B cell (primary cell): ENCODE measurements around the gene SF1. TPM values are rescaled to one million over a fixed set of nuclear protein-coding genes. Genes with fewer than 3 reads are reported as not detected.
A peak's percentile ranks its signal among the peaks of the same experiment; 100 is the strongest.

Experiments
- ATAC-seq: fragments of 200-7000 bp; cut with Tn5 transposase; one replicate; pipeline ENCODE4 v1.10.0; 2021; ENCODE audit warnings: low read depth, mild to moderate bottlenecking, moderate number of reproducible peaks, moderate library complexity
- CTCF ChIA-PET: fragments of 350-600 bp; sonication (Branson Sonifier 250); formaldehyde crosslinking; loops from one replicate; lab custom pipeline; 2021; ENCODE audit warnings: antibody characterized with exemption, inconsistent platforms; lab: Charles Lee
- POLR2A ChIA-PET: fragments of 350-600 bp; sonication (Branson Sonifier 250); formaldehyde crosslinking; loops from one replicate; lab custom pipeline; 2021; ENCODE audit warnings: antibody characterized with exemption; lab: Charles Lee
- DNase-seq: peaks from one replicate; pipeline ENCODE4 v3.0.0; 2013
- H2AFZ ChIP-seq: 2 replicates; pipeline ENCODE4 v1.6.1; 2012; ENCODE audit warnings: mild to moderate bottlenecking, low read depth, low read length; ENCODE audit not compliant: insufficient read depth, poor library complexity, severe bottlenecking
- H3K27ac ChIP-seq, 2 donors: 1 replicate in 1 of 2; 2 replicates in 1 of 2; pipeline ENCODE4 v1.5.1; 2012 to 2013; ENCODE audit warnings: low read length in 2 of 2, mild to moderate bottlenecking in 2 of 2, moderate library complexity in 1 of 2
- H3K27me3 ChIP-seq, 4 experiments: fragments of 200-600 bp in 1 of 4; sonication (generic) in 1 of 4; replicated peaks in 1 of 4; 1 replicate in 2 of 4; 2 replicates in 2 of 4; pipeline versions ENCODE4 v1.6.1 to v1.7.0; 2013 to 2016; ENCODE audit warnings: low read length in 3 of 4, mild to moderate bottlenecking in 2 of 4, mixed read lengths in 1 of 4, moderate library complexity in 1 of 4; ENCODE audit not compliant: insufficient read depth in 4 of 4, control insufficient read depth in 3 of 4; ENCODE audit errors: control extremely low read depth in 1 of 4
- H3K36me3 ChIP-seq, 2 experiments: replicated peaks in 1 of 2; 1 replicate in 1 of 2; 2 replicates in 1 of 2; pipeline versions ENCODE4 v1.6.1 to v1.7.1; 2013; ENCODE audit warnings: low read length in 1 of 2; ENCODE audit not compliant: insufficient read depth in 2 of 2, control insufficient read depth in 1 of 2; ENCODE audit errors: control extremely low read depth in 1 of 2, extremely low read depth in 1 of 2
- H3K4me1 ChIP-seq, 2 donors: fragments of 200-600 bp in 1 of 2; sonication (generic) in 1 of 2; 1 replicate in 1 of 2; 2 replicates in 1 of 2; pipeline versions ENCODE4 v1.5.1 to v1.6.1; 2013 to 2017; ENCODE audit warnings: low read length in 2 of 2; ENCODE audit not compliant: control insufficient read depth in 2 of 2, insufficient read depth in 2 of 2
- H3K4me2 ChIP-seq: replicated peaks from 2 replicates; pipeline ENCODE3; 2012; ENCODE audit warnings: mild to moderate bottlenecking, low read depth, low read length; ENCODE audit not compliant: poor library complexity, severe bottlenecking
- H3K4me3 ChIP-seq, 5 experiments: fragments of 200-600 bp in 1 of 5; sonication (generic) in 1 of 5; 1 replicate in 3 of 5; 2 replicates in 2 of 5; pipeline versions ENCODE4 v1.5.1 to v1.7.0; 2011 to 2016; ENCODE audit warnings: low read length in 4 of 5, mild to moderate bottlenecking in 4 of 5, low read depth in 2 of 5, control low read depth in 1 of 5, moderate library complexity in 1 of 5; ENCODE audit not compliant: insufficient read depth in 1 of 5; ENCODE audit errors: control extremely low read depth in 1 of 5, extremely low read depth in 1 of 5
- H3K79me2 ChIP-seq: fragments of 200-600 bp; sonication (generic); one replicate; pipeline ENCODE4 v1.6.0; 2016; ENCODE audit warnings: low read length; ENCODE audit not compliant: control insufficient read depth, insufficient read depth
- H3K9ac ChIP-seq: fragments of 200-600 bp; sonication (generic); 2 replicates; pipeline ENCODE4 v1.6.1; 2017; ENCODE audit warnings: mild to moderate bottlenecking, low read length, moderate library complexity
- H3K9me3 ChIP-seq, 3 donors: one replicate each; pipeline versions ENCODE4 v1.6.1 to v1.7.1; 2013; ENCODE audit warnings: low read length in 2 of 3; ENCODE audit not compliant: control insufficient read depth in 2 of 3, insufficient read depth in 1 of 3; ENCODE audit errors: control extremely low read depth in 1 of 3
- H4K20me1 ChIP-seq: 2 replicates; pipeline ENCODE4 v1.6.0; 2012; ENCODE audit warnings: mild to moderate bottlenecking, low read length; ENCODE audit not compliant: insufficient read depth, control insufficient read depth, poor library complexity, severe bottlenecking
- H3K27ac Mint-ChIP-seq: one replicate; pipeline ENCODE4 v1.8.0; 2021; ENCODE audit warnings: mixed read lengths
- H3K27me3 Mint-ChIP-seq: one replicate; pipeline ENCODE4 v1.8.0; 2021; ENCODE audit warnings: mixed read lengths
- H3K4me1 Mint-ChIP-seq: one replicate; pipeline ENCODE4 v1.8.0; 2021; ENCODE audit warnings: mixed read lengths
- H3K4me3 Mint-ChIP-seq: one replicate; pipeline ENCODE4 v1.8.0; 2021; ENCODE audit warnings: mixed read lengths
- H3K9me3 Mint-ChIP-seq: one replicate; pipeline ENCODE4 v1.8.0; 2022; ENCODE audit warnings: mixed read lengths; ENCODE audit not compliant: insufficient read depth
- EZH2 ChIP-seq: IDR thresholded peaks from 2 replicates; pipeline ENCODE4 v1.6.1; 2012; ENCODE audit warnings: borderline replicate concordance, low read depth, mild to moderate bottlenecking, moderate library complexity, low read length; ENCODE audit not compliant: insufficient read depth, poor library complexity, severe bottlenecking
- WGBS: methylation state at CpG from one replicate; pipeline ENCODE4 v1.1.5; 2013; ENCODE audit warnings: missing lambda C conversion rate; ENCODE audit not compliant: insufficient coverage; 5-methylcytosine and 5-hydroxymethylcytosine counted together
- intact Hi-C: fragments of 100-400 bp; cut with micrococcal nuclease; formaldehyde crosslinking; loops from one replicate; pipeline ENCODE4 v1.10.0; 2022
- polyA plus RNA-seq: library from polyadenylated mRNA; depleted of rRNA; stranded (reverse); fragments of >200 nt; gene quantifications from 2 replicates; pipeline ENCODE4 v1.2.3, GENCODE V29; 2012
- total RNA-seq, 2 donors: library from RNA; stranded (reverse); fragments of 120-200 nt in 1 of 2; gene quantifications; 1 replicate in 1 of 2; 2 replicates in 1 of 2; pipeline versions ENCODE4 v1.2.3 to v1.2.4, GENCODE V29; 2013 to 2022
- TF ChIP-seq, protein P1 (sequence below): fragments of 200-600 bp; IDR thresholded peaks from one replicate; pipeline ENCODE4 v1.8.0; 2022; ENCODE audit warnings: antibody characterized with exemption, mild to moderate bottlenecking

The SF1 gene
- total and polyA plus RNA-seq, 2 donors (not counting 1 experiment from before 2014, with no cell fraction given), result 369 to 931 TPM

DNA sequence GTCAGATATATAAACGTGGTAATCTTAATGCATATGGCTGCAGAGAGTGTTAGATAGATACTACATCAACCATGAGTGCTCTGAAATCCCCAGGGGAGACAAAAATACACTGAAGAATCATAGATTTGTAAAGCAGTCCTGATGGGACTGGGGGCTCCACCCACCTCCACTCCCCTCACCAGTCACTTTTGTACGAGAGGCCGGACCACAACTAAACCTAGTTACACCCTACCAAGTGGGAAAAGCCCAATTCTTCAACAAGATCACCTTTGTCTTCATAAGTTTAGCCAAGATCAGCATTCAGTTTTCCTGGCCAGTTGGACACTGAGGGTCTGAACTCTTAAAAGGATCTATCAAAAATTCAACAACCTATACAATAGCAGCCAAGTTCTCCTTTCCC, 1.5 kb downstream of the SF1 start:
- no peak for TF ChIP-seq EZH2
- TF ChIP-seq, protein P1, sequence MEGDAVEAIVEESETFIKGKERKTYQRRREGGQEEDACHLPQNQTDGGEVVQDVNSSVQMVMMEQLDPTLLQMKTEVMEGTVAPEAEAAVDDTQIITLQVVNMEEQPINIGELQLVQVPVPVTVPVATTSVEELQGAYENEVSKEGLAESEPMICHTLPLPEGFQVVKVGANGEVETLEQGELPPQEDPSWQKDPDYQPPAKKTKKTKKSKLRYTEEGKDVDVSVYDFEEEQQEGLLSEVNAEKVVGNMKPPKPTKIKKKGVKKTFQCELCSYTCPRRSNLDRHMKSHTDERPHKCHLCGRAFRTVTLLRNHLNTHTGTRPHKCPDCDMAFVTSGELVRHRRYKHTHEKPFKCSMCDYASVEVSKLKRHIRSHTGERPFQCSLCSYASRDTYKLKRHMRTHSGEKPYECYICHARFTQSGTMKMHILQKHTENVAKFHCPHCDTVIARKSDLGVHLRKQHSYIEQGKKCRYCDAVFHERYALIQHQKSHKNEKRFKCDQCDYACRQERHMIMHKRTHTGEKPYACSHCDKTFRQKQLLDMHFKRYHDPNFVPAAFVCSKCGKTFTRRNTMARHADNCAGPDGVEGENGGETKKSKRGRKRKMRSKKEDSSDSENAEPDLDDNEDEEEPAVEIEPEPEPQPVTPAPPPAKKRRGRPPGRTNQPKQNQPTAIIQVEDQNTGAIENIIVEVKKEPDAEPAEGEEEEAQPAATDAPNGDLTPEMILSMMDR, result no peak
- H3K4me1 Mint-ChIP-seq, result peaks cover 80% of the 10 kb centered on the region
- no peaks in the 10 kb centered on the region for H3K9me3 ChIP-seq
- peak overlapping the region; percentile 91 for H3K27ac Mint-ChIP-seq
- CTCF ChIA-PET, result interaction anchor here (0.9 to 5.9 kb wide), 9 partner anchors 8 to 93 kb away, joined by 3 to 74 read pairs (median 5); partner anchors contain the start of genes MEN1 and RASGRP2
- H3K4me1 ChIP-seq, result peaks cover 63 to 71% of the 10 kb centered on the region in 2 donors
- H3K4me2 ChIP-seq, result peak overlapping the region; percentile 76
- H3K9me3 Mint-ChIP-seq, result no peaks in the 10 kb centered on the region
- no peak overlapping the region for H2AFZ ChIP-seq
- peaks cover 47% of the 10 kb centered on the region for H4K20me1 ChIP-seq
- DNase-seq, result no peak
- intact Hi-C loops, result loop anchor here (2.0 to 5.0 kb wide), 3 partner anchors 14 to 340 kb away; partner anchors contain the start of genes ARL2 and ZNHIT2
- POLR2A ChIA-PET, result interaction anchor here (1.3 to 6.9 kb wide), 4 partner anchors 9 to 33 kb away, joined by 4 to 149 read pairs (median 30); partner anchors contain the start of genes MAP4K2 and RASGRP2
- H3K9ac ChIP-seq, result peak overlapping the region; percentile 83
- H3K4me3 Mint-ChIP-seq, result peak overlapping the region; percentile 95
- H3K79me2 ChIP-seq, result peaks cover 56% of the 10 kb centered on the region
- no peaks in the 10 kb centered on the region for H3K27me3 ChIP-seq
- peak overlapping the region; percentile 65 to 92 (median 82) for H3K4me3 ChIP-seq
- H3K27ac ChIP-seq, result peak overlapping the region; percentile 39 to 64
- ATAC-seq, result no peak
- H3K36me3 ChIP-seq, result peaks cover 3 to 55% of the 10 kb centered on the region in 2 experiments
- WGBS, result 20% methylated on average over 2 of the region's 3 CpGs
- H3K27me3 Mint-ChIP-seq, result no peaks in the 10 kb centered on the region

DNA sequence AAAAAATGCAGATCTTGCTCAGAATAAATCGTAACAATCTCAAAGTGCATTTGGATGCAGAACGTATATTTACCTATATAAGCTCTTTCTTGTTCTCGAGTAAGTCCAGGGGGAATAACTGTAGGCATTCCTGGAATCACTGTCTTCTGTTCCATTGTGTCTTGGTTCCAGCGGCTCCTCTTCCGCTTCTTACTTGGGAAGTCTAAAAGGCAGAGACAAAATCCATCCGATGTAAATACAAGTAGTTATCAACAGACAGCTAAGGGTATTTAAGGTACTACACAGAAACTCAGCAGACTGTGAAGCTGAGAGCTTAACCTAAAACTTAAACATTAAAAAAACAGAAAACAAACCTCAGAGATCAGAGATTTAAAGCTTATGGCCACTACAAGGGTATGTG, 1.9 kb downstream of the SF1 start:
- Mint-ChIP-seq H3K9me3 (no peaks in the 10 kb centered on the region), H3K27me3 (no peaks in the 10 kb centered on the region), H3K4me1 (peaks cover 83% of the 10 kb centered on the region), H3K4me3 (peak overlapping the region; percentile 95), H3K27ac (peak overlapping the region; percentile 91)
- Histone ChIP-seq H3K9me3 (no peaks in the 10 kb centered on the region), H3K4me1 (peaks cover 66 to 71% of the 10 kb centered on the region in 2 donors), H4K20me1 (peaks cover 52% of the 10 kb centered on the region), H3K9ac (peak overlapping the region; percentile 83), H3K36me3 (peaks cover 4 to 59% of the 10 kb centered on the region in 2 experiments), H3K4me3 (peak overlapping the region; percentile 65 to 92 (median 82)), H2AFZ (no peak overlapping the region), H3K27ac (peak overlapping the region; percentile 39 to 64), H3K79me2 (peaks cover 56% of the 10 kb centered on the region), H3K4me2 (peak overlapping the region; percentile 76), H3K27me3 (no peaks in the 10 kb centered on the region)
- ChIA-PET CTCF (interaction anchor here (0.9 to 5.9 kb wide), 10 partner anchors 8 to 93 kb away, joined by 3 to 74 read pairs (median 4); partner anchors contain the start of genes MEN1 and RASGRP2), POLR2A (interaction anchor here (0.7 to 6.9 kb wide), 4 partner anchors 9 to 33 kb away, joined by 4 to 149 read pairs (median 26); partner anchors contain the start of gene RASGRP2)
- ATAC-seq, result no peak
- no peak for DNase-seq
- no peak for TF ChIP-seq EZH2
- TF ChIP-seq, protein P1, result no peak
- no CpG with 5 or more reads among the region's 6 CpGs for WGBS
- intact Hi-C loops, result loop anchor here (2.0 to 5.0 kb wide), 3 partner anchors 14 to 341 kb away; partner anchors contain the start of genes ARL2 and ZNHIT2
